C4-2B (cell line): Measurements from ENCODE around the gene CYB5RL.

Experiments
- ZFX ChIP-seq: fragments of 450-650 bp; IDR thresholded peaks from 2 replicates; pipeline ENCODE4 v1.6.1; 2017
- TF ChIP-seq, protein P1 (sequence below): fragments of 450-650 bp; conservative IDR thresholded peaks from 2 replicates; pipeline ENCODE4 v1.5.1; 2017; ENCODE audit warnings: mild to moderate bottlenecking

DNA sequence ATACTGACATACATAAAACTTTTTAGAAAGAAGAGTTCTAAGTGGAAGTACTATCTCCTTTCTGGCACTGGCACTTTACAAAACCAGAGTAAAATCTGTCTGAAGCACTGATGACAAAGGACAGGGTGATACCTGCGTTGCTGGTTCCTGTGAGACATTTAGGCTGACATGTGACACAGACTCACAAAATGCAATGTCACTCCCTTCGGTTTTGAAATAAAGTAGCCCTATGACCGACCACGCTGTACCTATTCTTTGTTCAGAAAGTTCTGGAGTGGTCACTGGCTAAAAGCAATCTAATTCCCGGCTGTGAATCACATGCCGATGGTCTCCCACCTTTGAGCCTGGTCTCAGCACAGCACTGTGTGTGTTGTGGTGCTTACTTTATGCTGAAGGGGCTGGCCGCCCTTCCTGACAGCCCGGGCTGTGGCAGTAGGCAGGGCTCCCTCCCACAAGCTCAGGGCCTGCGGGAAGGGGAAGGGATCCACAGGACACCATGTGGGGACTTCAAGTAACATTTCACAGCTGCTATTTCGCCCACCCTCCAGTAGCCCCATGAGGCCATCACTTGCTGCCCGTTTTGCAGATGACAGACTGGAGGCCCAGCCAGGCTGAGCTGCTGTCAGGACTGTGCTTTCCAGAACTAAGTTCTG, 48.2 kb upstream of the CYB5RL start:
- TF ChIP-seq, protein P1, sequence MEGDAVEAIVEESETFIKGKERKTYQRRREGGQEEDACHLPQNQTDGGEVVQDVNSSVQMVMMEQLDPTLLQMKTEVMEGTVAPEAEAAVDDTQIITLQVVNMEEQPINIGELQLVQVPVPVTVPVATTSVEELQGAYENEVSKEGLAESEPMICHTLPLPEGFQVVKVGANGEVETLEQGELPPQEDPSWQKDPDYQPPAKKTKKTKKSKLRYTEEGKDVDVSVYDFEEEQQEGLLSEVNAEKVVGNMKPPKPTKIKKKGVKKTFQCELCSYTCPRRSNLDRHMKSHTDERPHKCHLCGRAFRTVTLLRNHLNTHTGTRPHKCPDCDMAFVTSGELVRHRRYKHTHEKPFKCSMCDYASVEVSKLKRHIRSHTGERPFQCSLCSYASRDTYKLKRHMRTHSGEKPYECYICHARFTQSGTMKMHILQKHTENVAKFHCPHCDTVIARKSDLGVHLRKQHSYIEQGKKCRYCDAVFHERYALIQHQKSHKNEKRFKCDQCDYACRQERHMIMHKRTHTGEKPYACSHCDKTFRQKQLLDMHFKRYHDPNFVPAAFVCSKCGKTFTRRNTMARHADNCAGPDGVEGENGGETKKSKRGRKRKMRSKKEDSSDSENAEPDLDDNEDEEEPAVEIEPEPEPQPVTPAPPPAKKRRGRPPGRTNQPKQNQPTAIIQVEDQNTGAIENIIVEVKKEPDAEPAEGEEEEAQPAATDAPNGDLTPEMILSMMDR = no peak
- TF ChIP-seq ZFX = no peak
